OCI-LY3 (cell line): ENCODE measurements around the gene VCAM1.

Experiments used
- H2AFZ ChIP-seq: fragments of 200-600, 300-600 bp; shearing (Covaris generic); 2 replicates; pipeline ENCODE4 v1.6.0; 2014; ENCODE audit warnings: antibody characterized with exemption, low read depth, low read length
- H3K27ac ChIP-seq: fragments of 200-600, 300-600 bp; sonication (generic); 2 replicates; pipeline ENCODE4 v1.5.1; 2014; ENCODE audit warnings: mild to moderate bottlenecking, low read length, moderate library complexity, mixed read lengths
- H3K27me3 ChIP-seq: fragments of 200-600, 300-600 bp; sonication (generic); 2 replicates; pipeline ENCODE4 v1.6.1; 2014; ENCODE audit warnings: low read depth, low read length, mixed read lengths
- H3K36me3 ChIP-seq: fragments of 200-600, 300-600 bp; sonication (generic); replicated peaks from 2 replicates; pipeline ENCODE3; 2014; ENCODE audit warnings: low read depth, low read length, mixed read lengths
- H3K4me1 ChIP-seq: fragments of 300-600, 200-600 bp; sonication (generic); 2 replicates; pipeline ENCODE4 v1.6.1; 2014; ENCODE audit warnings: low read length, mixed read lengths
- H3K4me2 ChIP-seq: fragments of 200-600, 300-600 bp; sonication (generic); 2 replicates; pipeline ENCODE4 v1.6.1; 2014; ENCODE audit warnings: low read length, mixed read lengths
- H3K4me3 ChIP-seq: fragments of 300-600, 200-600 bp; sonication (generic); 2 replicates; pipeline ENCODE4 v1.5.1; 2014; ENCODE audit warnings: antibody characterized with exemption, mild to moderate bottlenecking, low read length, moderate library complexity
- H3K79me2 ChIP-seq: fragments of 300-600, 200-600 bp; shearing (Covaris generic); 2 replicates; pipeline ENCODE4 v1.6.1; 2014; ENCODE audit warnings: mild to moderate bottlenecking, low read length, mixed read lengths
- H3K9ac ChIP-seq: fragments of 300-600, 200-600 bp; shearing (Covaris generic); 2 replicates; pipeline ENCODE4 v1.6.0; 2014; ENCODE audit warnings: mild to moderate bottlenecking, low read length, moderate library complexity
- H3K9me3 ChIP-seq: fragments of 200-600, 300-600 bp; shearing (Covaris generic); 2 replicates; pipeline ENCODE4 v1.6.1; 2014; ENCODE audit warnings: low read length, mixed read lengths; ENCODE audit not compliant: insufficient read depth
- H4K20me1 ChIP-seq: fragments of 200-600, 300-600 bp; sonication (generic); 2 replicates; pipeline ENCODE4 v1.6.1; 2016; ENCODE audit warnings: low read length, mixed read lengths; ENCODE audit not compliant: insufficient read depth
- CTCF ChIP-seq: fragments of 200-600, 300-600 bp; sonication (generic); IDR thresholded peaks from 2 replicates; pipeline ENCODE4 v1.5.1; 2014; ENCODE audit warnings: antibody characterized with exemption, low read length, low read depth
- EZH2phosphoT487 ChIP-seq: fragments of 200-600 bp; shearing (Covaris generic); IDR thresholded peaks from 2 replicates; pipeline ENCODE4 v1.6.1; 2018; ENCODE audit warnings: antibody characterized with exemption, mixed run types, low read depth

Gene VCAM1

GRCh38 chr1:100750005-100750885, 30.7 kb downstream of the VCAM1 start:
- no peaks in the 10 kb centered on the region for H3K79me2 ChIP-seq
- TF ChIP-seq EZH2phosphoT487: no peak
- no peak for TF ChIP-seq CTCF
- no peaks in the 10 kb centered on the region for H3K27me3 ChIP-seq
- no peak overlapping the region for H3K4me3 ChIP-seq
- no peak overlapping the region for H3K9ac ChIP-seq
- no peak overlapping the region for H2AFZ ChIP-seq
- H4K20me1 ChIP-seq: no peaks in the 10 kb centered on the region
- peaks cover 5% of the 10 kb centered on the region; the same call in 1 of the 2 replicates for H3K4me1 ChIP-seq
- no peak overlapping the region for H3K4me2 ChIP-seq
- no peak overlapping the region for H3K27ac ChIP-seq
- H3K36me3 ChIP-seq: no peaks in the 10 kb centered on the region
- H3K9me3 ChIP-seq: no peaks in the 10 kb centered on the region

GRCh38 chr1:100752791-100753190, 33.2 kb downstream of the VCAM1 start:
- H4K20me1 ChIP-seq: no peaks in the 10 kb centered on the region
- H3K36me3 ChIP-seq: no peaks in the 10 kb centered on the region
- peaks cover 5% of the 10 kb centered on the region; the same call in 1 of the 2 replicates for H3K4me1 ChIP-seq
- no peak overlapping the region for H2AFZ ChIP-seq
- no peak overlapping the region for H3K27ac ChIP-seq
- H3K9ac ChIP-seq: no peak overlapping the region
- no peaks in the 10 kb centered on the region for H3K79me2 ChIP-seq
- H3K4me2 ChIP-seq: no peak overlapping the region
- no peaks in the 10 kb centered on the region for H3K27me3 ChIP-seq
- no peak overlapping the region for H3K4me3 ChIP-seq
- no peak for TF ChIP-seq EZH2phosphoT487
- no peak for TF ChIP-seq CTCF
- no peaks in the 10 kb centered on the region for H3K9me3 ChIP-seq

- H3K4me1 ChIP-seq: no peaks in the 10 kb centered on the region
- no peaks in the 10 kb centered on the region for H3K27me3 ChIP-seq
- H3K9ac ChIP-seq: no peak overlapping the region
- no peak overlapping the region for H3K4me3 ChIP-seq
- no peaks in the 10 kb centered on the region for H4K20me1 ChIP-seq
- H3K79me2 ChIP-seq: no peaks in the 10 kb centered on the region
- no peaks in the 10 kb centered on the region for H3K9me3 ChIP-seq
- H3K27ac ChIP-seq: no peak overlapping the region
- no peaks in the 10 kb centered on the region for H3K36me3 ChIP-seq
- TF ChIP-seq EZH2phosphoT487 (no peak), CTCF (no peak)
- no peak overlapping the region for H2AFZ ChIP-seq
- no peak overlapping the region for H3K4me2 ChIP-seq
Measured at GRCh38 chr1:100757946-100758345, 38.4 kb downstream of the VCAM1 start.

- no peak overlapping the region for H3K9ac ChIP-seq
- no peaks in the 10 kb centered on the region for H4K20me1 ChIP-seq
- no peak overlapping the region for H2AFZ ChIP-seq
- TF ChIP-seq CTCF (no peak), EZH2phosphoT487 (no peak)
- no peaks in the 10 kb centered on the region for H3K4me1 ChIP-seq
- no peak overlapping the region for H3K4me3 ChIP-seq
- H3K27me3 ChIP-seq: no peaks in the 10 kb centered on the region
- no peaks in the 10 kb centered on the region for H3K36me3 ChIP-seq
- H3K27ac ChIP-seq: no peak overlapping the region
- no peaks in the 10 kb centered on the region for H3K79me2 ChIP-seq
- no peak overlapping the region for H3K4me2 ChIP-seq
- no peaks in the 10 kb centered on the region for H3K9me3 ChIP-seq
Measured at GRCh38 chr1:100759188-100759587, 39.6 kb downstream of the VCAM1 start.
